Choroid plexus epithelial cell (primary cell): ENCODE measurements around the gene SPATA16.

ENCODE experiments used
- DNase-seq: peaks from one replicate; pipeline ENCODE4 v3.0.0-alpha.2; 2010; ENCODE audit warnings: low read depth
- H3K4me3 ChIP-seq: 2 replicates; pipeline ENCODE4 v1.5.1; 2011; ENCODE audit warnings: low read depth, mild to moderate bottlenecking, control low read depth, low read length, moderate library complexity
- CTCF ChIP-seq: conservative IDR thresholded peaks from 2 replicates; pipeline ENCODE4 v1.5.1; 2011; ENCODE audit warnings: low read depth, mild to moderate bottlenecking, control low read depth, inconsistent platforms, low read length, moderate library complexity

SPATA16 gene

GRCh38 chr3:173043757-173044156, 97.3 kb downstream of the SPATA16 start:
- DNase-seq = no peak
- no peak overlapping the region for H3K4me3 ChIP-seq
- TF ChIP-seq CTCF = no peak

- TF ChIP-seq CTCF = no peak
- H3K4me3 ChIP-seq = no peak overlapping the region
- no peak for DNase-seq
Measured at GRCh38 chr3:173038484-173038871, 102.6 kb downstream of the SPATA16 start.

GRCh38 chr3:173037840-173038483, 103.1 kb downstream of the SPATA16 start:
- no peak for DNase-seq
- no peak for TF ChIP-seq CTCF
- no peak overlapping the region for H3K4me3 ChIP-seq

- no peak overlapping the region for H3K4me3 ChIP-seq
- no peak for TF ChIP-seq CTCF
- DNase-seq = no peak
Measured at GRCh38 chr3:173030273-173030672, 110.8 kb downstream of the SPATA16 start.

GRCh38 chr3:173028351-173028750, 112.7 kb downstream of the SPATA16 start:
- H3K4me3 ChIP-seq = no peak overlapping the region
- TF ChIP-seq CTCF = no peak
- no peak for DNase-seq

- TF ChIP-seq CTCF = no peak
- H3K4me3 ChIP-seq = no peak overlapping the region
- DNase-seq = no peak
Measured at GRCh38 chr3:173027429-173027828, 113.6 kb downstream of the SPATA16 start.

GRCh38 chr3:173025941-173026340, 115.1 kb downstream of the SPATA16 start:
- no peak for DNase-seq
- no peak for TF ChIP-seq CTCF
- H3K4me3 ChIP-seq = no peak overlapping the region
